GM19455 (cell line): ENCODE results near the gene GNB3.
"Not testable (repeated sequence)": the region's sequence is repeated elsewhere in the genome, so short reads cannot be mapped to it uniquely, and the experiment has no call there.

ENCODE experiments used
- ATAC-seq: cut with Tn5 transposase; IDR thresholded peaks from one replicate; pipeline ENCODE4 v1.9.1; 2021; ENCODE audit not compliant: unreplicated experiment

GNB3 gene

GRCh38 chr12:6858799-6859198 is 18.1 kb downstream of the GNB3 start:
- ATAC-seq, result no peak

- ATAC-seq, result no peak
These were observed 19.4 kb downstream of the GNB3 start for GRCh38 chr12:6860116-6860515.

GRCh38 chr12:6860942-6861341 is 20.2 kb downstream of the GNB3 start:
- no peak for ATAC-seq

DNA sequence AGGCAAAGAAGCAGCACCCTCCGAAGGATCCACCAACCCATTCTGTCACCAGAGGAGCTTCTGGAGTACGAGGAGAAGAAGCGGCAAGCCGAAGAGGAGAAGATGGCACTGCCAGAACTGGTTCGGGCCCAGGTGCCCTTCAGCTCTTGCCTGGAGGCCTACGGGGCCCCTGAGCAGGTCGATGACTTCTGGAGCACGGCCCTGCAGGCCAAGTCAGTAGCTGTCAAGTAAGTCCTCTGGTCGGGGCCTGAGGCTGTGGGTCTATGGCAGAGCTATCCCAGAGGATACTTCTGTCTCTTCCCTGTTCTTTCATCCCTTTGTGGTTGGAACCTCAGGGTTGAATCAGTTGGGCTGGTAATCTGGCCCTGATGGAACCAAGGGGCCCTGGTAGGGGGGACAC is 20.7 kb downstream of the GNB3 start:
- no peak for ATAC-seq

DNA sequence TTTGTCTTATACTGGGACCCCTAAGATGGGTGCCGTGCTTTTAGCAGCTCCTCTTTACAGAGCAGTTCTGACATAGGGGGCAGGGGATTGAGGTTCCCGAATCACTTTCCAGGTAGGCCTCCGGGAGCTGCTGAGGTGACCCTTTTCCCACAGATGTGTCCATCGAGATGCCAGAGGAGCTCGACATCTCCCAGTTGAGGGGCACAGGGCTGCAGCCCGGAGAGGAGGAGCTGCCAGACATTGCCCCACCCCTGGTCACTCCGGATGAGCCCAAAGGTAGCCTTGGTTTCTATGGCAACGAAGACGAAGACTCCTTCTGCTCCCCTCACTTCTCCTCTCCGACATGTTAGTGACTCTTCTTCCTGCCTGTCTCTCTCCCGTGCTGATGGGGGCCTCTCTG is 22.3 kb downstream of the GNB3 start:
- ATAC-seq, result no peak

DNA sequence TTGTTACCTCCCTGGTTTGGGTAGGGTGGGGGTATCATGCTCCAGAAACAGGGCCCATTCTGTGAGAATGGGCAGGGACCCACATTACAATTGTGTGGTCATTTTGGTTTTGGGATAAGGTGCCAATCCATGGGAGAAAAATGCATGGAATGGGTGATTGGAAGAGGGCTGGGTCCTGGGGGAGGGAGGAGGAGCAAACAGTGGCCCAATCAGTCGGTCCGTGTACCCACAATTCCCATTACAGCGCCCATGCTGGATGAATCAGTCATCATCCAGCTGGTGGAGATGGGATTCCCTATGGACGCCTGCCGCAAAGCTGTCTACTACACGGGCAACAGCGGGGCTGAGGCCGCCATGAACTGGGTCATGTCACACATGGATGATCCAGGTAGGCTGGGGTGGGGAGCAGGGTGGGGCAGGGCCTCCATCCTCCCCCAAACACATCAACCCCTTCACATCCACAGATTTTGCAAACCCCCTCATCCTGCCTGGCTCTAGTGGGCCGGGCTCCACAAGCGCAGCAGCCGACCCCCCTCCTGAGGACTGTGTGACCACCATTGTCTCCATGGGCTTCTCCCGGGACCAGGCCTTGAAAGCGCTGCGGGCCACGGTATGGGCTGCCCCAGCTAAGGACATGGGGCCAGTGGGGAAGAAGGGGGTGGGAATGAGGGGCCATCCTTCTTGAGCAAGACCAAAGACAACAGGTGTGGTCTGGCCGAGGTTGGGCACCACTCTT is 23.0 kb downstream of the GNB3 start:
- ATAC-seq, result no peak

GRCh38 chr12:6865307-6865706 is 24.6 kb downstream of the GNB3 start:
- not testable (repeated sequence) for ATAC-seq

DNA sequence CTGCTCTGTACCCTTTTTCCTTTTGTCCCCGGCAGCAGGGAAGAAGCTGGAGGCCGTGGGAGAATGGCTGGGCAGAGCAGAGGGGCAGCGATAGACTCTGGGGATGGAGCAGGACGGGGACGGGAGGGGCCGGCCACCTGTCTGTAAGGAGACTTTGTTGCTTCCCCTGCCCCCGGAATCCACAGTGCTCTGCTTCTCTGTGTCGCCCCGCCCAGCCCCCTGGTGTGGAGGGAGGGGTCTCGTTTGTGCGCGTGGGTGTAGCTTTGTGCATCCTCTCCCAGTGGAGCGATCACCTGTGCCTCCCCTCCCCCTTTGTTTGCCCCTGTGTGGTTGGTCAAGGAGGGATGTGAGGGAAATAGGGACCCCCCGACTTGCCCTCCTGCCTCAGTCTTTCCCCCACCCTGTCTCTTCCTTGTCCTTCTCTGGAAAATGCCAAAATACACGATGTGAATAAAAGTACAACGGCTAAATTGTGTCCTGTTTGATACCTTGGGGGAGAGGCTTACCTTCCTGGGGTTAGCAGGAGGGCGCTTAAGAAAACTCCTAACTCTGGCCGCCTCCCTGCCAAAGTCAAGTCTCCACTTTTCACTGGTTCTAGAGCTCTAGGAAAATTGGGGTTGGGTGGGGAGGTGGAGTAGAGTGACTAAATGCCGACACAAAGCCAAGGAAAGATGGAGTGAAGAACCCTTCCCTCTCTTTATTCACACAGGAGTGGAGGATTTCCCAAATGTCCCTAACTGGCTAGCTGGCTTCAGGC is 25.6 kb downstream of the GNB3 start:
- ATAC-seq, result no peak

DNA sequence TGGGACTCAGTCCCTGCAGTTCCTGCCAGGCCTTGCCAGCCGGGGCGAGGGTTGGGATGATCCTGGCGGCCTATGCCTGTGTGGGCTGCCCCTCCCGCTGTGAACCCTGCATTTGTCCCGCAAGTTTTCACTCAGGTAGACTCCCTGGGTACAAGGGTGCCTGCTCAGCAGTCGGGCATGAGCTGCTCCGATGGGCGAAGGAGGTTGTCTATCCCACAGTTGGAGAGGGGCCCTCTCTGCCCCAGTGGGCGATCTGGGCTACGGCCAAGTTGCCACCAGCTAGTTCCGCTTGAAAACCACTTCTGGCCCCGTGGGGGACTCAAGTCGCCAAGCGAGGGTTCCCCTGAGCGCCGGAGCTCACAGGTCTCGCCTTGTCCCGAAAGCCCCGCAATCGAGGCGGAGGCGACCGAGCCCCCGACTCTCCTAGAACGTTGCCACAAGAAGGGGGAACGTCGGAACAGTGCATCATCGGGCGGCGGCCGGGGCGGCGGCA is 26.2 kb downstream of the GNB3 start:
- peak; percentile 11 for ATAC-seq

GRCh38 chr12:6867413-6868210 is 26.9 kb downstream of the GNB3 start, which contains the start of gene TPI1:
TPI1 (plus strand) TSS chr12:6867531; CDS start chr12:6867567, 36 bp downstream.
- ATAC-seq, result peak; percentile 52

DNA sequence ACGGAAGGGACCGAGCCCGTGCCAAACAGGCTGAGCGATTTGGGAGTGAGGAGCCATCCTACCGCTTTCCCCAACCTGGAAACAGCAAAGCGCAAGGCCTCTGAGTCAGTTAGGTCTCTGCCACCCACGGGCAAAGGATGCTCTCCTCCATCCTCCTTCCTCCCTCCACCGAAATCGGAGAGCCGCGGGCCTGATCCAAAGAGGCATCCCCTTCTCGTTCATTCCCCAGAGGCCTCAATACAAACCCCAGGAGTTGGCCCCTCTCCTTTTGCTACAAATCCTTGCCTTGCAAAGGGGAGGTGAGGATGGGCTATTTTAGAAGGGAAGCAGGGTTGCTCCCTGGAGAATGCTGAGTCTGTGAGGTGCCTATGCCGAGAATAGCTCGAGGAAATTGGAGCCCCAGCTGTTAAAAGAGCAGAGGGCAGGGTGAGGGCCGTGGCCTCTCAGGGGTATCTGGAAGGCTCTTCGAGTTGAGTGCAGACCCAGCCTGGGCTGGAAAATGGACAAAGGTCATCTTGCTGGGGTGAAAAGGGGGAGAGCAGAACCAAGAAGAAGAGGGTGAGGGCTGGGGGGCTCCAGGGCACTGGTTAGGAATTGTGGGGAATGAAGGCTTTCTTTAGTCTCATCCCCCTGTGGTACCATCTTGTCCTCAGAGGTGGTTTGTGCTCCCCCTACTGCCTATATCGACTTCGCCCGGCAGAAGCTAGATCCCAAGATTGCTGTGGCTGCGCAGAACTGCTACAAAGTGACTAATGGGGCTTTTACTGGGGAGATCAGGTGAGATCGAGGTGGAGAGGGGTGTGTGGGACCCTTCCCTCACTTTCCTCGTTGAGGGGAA is 27.7 kb downstream of the GNB3 start:
- no peak for ATAC-seq

GRCh38 chr12:6869049-6870021 is 28.6 kb downstream of the GNB3 start:
- ATAC-seq, result no peak

DNA sequence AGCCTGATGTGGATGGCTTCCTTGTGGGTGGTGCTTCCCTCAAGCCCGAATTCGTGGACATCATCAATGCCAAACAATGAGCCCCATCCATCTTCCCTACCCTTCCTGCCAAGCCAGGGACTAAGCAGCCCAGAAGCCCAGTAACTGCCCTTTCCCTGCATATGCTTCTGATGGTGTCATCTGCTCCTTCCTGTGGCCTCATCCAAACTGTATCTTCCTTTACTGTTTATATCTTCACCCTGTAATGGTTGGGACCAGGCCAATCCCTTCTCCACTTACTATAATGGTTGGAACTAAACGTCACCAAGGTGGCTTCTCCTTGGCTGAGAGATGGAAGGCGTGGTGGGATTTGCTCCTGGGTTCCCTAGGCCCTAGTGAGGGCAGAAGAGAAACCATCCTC is 29.6 kb downstream of the GNB3 start:
- ATAC-seq, result not testable (repeated sequence)

DNA sequence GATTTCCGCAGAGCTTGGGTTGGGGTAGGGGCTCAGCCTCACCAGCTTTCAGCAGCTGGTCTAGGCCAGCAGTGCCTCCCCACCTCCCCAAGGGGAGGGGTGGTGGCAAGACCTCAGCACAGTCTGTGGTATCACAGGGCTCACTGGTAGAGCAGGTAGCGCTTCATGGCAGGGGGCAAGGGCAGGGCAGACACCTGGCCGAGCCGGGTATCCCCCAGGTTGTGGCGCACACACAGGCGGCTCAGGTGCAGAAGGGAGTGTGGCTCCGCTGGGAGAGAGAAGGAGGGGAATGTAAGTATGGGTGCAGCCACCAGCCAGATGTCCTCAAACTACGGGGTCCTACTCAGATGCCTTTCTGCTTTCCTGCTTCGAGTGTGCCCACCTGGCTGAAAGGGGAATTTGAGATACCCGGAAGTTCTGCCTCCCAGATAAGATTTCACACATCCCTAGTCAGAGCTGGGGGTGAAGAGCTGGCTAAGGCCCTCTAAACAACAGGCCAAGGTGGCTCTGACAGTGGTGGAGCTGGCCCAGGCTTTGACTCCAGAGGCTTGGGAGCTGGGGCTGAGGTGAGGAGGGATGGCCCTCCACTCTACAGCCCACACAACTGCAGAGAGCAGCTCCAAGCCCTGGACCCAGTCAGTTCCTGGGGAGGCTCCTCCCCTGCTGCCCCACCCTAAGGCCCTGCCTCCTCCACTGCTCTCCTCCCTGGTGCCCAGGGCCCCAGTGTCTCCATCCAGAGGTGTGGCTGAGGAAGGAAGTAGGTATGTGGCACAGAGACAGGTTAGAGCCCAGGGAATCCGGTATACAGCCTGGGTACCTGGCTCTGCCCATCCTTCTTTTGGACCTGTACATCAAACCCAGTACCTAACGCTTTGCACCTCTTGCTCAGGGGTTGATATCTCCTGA is 30.6 kb downstream of the GNB3 start:
- no peak for ATAC-seq

DNA sequence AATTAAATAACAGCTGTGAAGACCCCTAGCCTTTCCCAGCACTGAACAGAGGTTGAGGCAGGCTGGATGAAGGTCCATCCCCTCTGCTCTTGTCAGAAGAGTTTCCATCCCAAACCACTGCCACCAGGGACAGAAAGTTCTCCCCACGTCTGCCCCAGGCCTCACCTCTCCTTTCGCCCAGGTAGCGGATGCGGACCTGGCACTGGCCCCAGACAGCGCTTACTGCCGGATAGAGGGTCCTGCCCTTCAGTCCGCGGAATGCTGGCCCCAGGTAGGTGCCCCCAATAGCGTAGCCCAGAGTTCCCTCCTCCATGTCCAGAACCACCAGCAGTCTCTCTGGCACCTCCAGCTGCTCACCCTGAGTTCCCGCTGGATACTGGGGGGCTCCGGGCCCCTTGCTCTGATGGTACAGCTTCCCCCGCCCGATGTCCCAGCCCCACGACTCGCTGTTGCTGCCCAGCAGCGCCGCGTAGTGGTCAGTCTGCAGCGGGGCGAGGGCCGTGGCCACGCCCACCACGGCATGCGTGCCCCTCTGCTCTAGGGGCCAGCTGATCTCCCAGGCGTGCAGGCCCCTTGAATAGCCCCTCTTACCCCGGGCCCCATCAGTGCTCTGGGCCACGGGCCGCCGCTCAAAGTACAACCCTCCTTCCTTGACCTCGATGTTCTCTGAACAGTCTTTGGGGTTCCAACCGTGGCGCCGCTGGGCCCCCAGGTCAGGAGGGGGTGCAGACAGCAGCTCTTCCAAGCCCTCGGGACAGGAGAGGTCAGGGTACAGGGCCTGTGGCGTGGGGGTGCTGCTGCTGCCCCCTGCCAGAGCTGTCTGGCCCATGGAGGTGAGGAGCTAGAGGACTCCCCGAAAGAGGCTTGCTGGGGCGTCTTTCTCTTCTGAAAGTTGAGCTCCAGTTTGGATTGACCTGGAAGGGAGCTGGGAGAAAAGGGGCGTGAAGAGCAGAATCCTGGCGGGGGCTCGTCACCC is 31.6 kb downstream of the GNB3 start:
- no peak for ATAC-seq

GRCh38 chr12:6873094-6874014 is 32.6 kb downstream of the GNB3 start, which contains the start of gene SPSB2:
SPSB2 (minus strand) TSS chr12:6873303; CDS start chr12:6872901, 402 bp downstream.
- ATAC-seq, result peak; percentile 72
